GM18507 (cell line): ENCODE measurements around the gene RFESD.

ENCODE experiments used
- DNase-seq: peaks from one replicate; pipeline ENCODE4 v3.0.0; 2011; ENCODE audit warnings: low read depth; ENCODE audit not compliant: insufficient read length; ENCODE audit errors: extremely low spot score
- FAIRE-seq: peaks from 2 replicates; lab custom pipeline; 2011; peaks lifted over from hg19 to GRCh38; lab: Jason Lieb, UNC

RFESD gene

GRCh38 chr5:95646569-95647431, at the start of gene RFESD:
Gene RFESD (plus strand): TSS chr5:95646777. CDS start chr5:95652272, 5,495 bp downstream.
- peak; percentile 81 for DNase-seq
- peak; percentile 96 for FAIRE-seq

DNA sequence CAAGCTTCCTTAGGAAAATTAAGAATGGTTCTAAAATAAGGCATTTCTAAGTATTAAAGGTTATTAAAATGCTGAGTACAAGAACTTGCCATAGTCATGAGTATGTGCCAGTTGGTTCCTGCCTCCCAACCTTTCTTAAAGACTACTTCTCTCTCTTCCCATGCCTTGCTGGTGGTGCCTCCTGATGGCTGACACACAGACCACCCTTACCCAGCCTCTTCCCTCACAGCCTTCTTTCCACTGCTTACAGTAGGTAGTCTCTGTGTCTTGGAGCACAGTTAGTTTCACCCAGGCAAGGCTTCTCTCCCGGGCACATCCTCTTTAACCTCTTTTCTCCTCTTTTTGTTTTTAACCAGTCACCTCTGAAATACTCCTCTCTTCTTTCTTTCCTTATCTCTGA, 47.3 kb upstream of the RFESD start:
- FAIRE-seq = no peak
- no peak for DNase-seq

- DNase-seq = no peak
- no peak for FAIRE-seq
These were observed 46.0 kb upstream of the RFESD start for GRCh38 chr5:95600557-95600956.

DNA sequence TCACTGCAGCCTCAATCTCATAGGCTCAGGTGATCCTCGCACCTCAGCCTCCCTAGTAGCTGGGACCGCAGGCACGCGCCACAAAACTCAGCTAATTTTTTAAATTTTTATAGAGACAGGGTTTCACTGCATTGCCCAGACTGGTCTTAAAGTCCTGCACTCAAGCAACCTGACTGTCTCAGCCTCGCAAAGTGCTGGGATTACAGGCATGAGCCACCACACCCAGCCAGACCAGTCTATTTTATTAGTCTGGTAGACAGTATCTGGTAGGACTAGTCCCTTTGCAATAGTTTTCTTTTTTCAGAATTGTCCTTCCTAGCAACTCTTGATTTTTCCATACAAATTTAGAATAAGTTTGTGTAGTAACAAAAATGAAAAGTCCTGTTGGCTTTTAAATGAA, 40.8 kb upstream of the RFESD start:
- DNase-seq (no peak), FAIRE-seq (no peak)

DNA sequence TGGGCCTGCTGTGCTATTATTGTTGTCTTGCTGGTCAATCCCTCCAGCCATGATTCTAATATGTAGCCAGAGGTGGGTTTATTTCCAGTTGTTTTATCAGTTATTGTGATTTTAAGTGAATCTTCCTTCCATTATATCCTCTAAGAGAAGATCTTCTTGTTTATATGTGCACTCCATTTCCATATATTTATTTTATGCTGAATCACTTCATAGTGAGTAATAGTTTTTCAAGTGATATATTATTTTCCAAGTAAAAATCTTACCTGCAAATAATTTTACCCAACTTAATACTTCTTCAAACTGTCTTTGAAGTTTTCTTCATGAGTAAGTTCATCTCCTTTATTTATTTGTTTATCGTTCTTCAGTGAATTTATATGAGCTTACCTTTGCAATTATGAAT, 40.2 kb upstream of the RFESD start:
- FAIRE-seq (no peak), DNase-seq (no peak)

GRCh38 chr5:95609711-95610110, 36.9 kb upstream of the RFESD start:
- DNase-seq (no peak), FAIRE-seq (no peak)

- DNase-seq (no peak), FAIRE-seq (no peak)
These were observed 36.0 kb upstream of the RFESD start for GRCh38 chr5:95610546-95610945.

DNA sequence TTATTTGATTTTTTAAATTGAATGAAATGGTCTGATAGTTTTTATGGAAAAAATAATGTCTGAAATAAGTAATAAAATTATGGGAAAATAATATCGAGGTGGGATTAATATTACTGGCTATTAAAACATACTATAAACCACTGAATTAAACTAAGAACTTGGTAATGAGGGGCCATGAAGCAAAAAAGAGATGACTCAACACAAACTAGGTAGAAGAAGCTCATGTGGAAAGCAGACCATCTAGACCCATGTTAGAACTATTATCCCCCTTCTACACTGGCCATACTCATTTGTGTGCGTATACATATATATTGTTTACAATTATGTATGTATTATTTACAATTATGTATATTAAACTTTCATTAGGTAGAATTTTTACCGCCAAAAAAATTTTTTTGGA, 35.2 kb upstream of the RFESD start:
- DNase-seq = no peak
- no peak for FAIRE-seq

- no peak for DNase-seq
- no peak for FAIRE-seq
These were observed 33.1 kb upstream of the RFESD start for GRCh38 chr5:95613514-95613913.

- DNase-seq (no peak), FAIRE-seq (peak; percentile 80)
These were observed 31.5 kb upstream of the RFESD start for GRCh38 chr5:95615164-95615467.

DNA sequence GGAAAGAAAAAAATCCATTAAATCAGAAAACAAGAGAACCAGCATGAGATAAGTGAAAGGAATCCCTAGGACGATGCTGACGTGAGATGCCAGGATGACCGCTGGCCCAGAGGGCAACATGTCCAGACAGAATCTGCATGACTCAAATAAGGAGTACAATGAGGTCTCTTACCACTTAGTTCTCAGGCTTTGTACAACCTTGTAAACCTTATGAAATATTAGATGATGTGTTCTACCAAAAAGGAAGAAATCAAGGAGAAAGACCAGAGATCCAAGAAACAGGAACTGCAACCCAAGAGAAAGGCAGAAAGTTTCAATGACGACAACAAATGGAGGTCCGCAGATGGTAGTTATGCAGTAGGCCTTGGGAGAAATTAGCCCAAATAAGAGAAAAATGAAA, 29.5 kb upstream of the RFESD start:
- DNase-seq = no peak

GRCh38 chr5:95619096-95619495, 27.5 kb upstream of the RFESD start:
- DNase-seq (no peak), FAIRE-seq (no peak)

More for the DNA sequence above, 29.5 kb upstream of the RFESD start:
- peak; percentile 53 for FAIRE-seq

DNA sequence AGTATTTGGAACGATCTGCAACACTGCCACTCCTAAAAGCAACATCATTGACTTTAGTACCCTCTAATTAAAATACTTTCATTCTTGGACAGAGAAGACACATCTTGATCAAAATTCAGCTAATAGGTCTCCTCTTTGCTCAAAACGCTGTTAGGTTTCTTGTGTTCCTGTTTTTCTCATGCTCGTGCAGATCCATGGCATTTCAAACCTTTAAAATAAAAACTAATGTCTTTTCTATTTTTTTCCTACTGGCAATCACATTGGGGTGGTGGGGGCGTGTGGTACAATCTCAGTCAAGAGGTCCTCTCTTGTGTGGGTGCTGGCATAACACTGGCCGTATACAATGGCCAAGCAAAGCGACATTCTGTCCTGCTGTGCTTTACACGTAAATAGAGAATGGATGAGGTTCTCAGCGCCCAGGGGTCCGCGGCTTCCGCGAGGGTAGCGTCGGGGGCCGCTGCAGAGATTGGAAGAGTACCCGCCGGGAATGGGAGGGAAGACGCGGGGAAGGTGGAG, 27.0 kb upstream of the RFESD start:
- no peak for DNase-seq
- FAIRE-seq = no peak

DNA sequence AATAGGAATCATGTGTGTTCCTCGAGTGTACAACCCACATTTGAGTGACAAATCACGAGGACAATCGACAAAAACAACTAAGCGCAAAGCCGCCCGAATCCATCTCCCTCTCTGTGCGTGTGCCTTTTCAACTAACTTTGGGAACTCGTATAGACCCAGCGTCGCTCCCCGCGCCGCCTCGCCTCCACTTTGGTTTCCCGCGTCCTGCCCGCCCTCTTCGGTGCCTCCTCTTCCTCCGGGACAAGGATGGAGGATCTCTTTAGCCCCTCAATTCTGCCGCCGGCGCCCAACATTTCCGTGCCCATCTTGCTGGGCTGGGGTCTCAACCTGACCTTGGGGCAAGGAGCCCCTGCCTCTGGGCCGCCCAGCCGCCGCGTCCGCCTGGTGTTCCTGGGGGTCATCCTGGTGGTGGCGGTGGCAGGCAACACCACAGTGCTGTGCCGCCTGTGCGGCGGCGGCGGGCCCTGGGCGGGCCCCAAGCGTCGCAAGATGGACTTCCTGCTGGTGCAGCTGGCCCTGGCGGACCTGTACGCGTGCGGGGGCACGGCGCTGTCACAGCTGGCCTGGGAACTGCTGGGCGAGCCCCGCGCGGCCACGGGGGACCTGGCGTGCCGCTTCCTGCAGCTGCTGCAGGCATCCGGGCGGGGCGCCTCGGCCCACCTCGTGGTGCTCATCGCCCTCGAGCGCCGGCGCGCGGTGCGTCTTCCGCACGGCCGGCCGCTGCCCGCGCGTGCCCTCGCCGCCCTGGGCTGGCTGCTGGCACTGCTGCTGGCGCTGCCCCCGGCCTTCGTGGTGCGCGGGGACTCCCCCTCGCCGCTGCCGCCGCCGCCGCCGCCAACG, 26.3 kb upstream of the RFESD start, which contains the start of gene GPR150:
TSS of gene GPR150 (plus strand) at position 58 of the 840 bp plus-strand sequence. CDS start at position 247, 189 bp downstream.
- DNase-seq (no peak), FAIRE-seq (peak; percentile 54)

- no peak for DNase-seq
- no peak for FAIRE-seq
These were observed 25.4 kb upstream of the RFESD start for GRCh38 chr5:95620870-95621838.

DNA sequence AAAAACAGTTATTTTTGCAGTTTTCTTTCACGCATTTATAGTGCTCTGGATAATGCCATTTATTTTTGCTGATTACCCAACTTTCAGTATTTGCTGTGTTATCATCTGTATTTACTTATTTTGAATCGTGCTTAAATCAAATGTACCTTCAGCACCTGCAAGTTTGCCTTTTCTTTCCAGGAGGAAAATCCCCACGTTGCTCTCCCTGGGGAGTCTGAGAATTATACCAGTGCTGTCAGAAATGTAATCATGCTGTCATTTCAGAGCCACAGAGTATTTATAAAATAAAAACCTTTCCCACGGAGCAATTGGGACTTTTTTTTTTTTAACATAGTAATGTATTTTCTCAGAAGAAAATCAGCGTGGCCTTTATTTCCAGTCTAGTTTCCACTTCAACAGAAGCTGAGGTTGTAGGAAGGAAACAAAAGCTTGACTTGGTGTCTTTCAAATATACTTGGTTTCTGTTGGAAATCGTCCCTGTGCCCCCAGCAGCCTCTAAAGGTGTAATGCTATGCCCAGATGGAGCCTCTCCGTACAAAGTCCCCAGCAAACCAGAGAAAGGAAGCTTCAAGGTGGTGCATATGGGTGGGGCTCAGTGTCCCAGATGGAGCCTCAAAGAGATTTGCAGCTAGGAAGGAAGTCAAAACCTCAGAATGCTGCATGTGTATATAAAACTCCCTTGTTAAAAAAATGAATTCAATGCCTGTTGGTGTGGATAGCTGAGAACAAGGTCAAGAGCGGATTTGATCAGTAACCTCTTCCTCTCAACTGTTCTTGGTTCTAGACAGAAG, 24.5 kb upstream of the RFESD start:
- DNase-seq (no peak), FAIRE-seq (no peak)

- FAIRE-seq (no peak), DNase-seq (no peak)
These were observed 22.9 kb upstream of the RFESD start for GRCh38 chr5:95623706-95624105.

GRCh38 chr5:95624368-95624767, 22.2 kb upstream of the RFESD start:
- FAIRE-seq = no peak
- DNase-seq = no peak

DNA sequence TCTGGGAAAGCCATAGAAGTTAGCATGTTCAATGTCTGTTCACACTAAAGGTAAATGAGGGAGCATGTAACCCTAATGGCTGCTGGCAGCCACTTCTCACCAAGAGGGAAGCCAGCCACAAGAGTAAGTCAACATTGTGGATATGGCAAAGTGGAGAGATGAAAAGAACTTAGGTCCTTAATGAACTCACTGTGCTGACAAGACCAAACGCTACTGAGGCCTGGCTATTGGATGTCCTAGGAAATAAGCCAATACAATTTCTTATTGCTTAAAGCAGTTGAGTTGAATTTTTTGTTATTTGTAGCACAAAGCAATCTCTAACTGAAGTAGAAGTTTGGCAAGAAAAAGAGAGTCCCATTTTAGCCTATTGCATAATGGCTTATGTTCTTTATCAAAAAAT, 19.9 kb upstream of the RFESD start:
- FAIRE-seq (no peak), DNase-seq (no peak)
